Trophoblast cell (in vitro differentiated cells and primary cell): ENCODE measurements around the gene AQP6.

Experiments
- DNase-seq, 2 donors: peaks; one replicate each; pipeline ENCODE4 v3.0.0-alpha.2; 2016
- H2AFZ ChIP-seq: 2 replicates; pipeline ENCODE4 v1.6.1; 2013; ENCODE audit warnings: low read length, moderate library complexity, mild to moderate bottlenecking; ENCODE audit not compliant: insufficient read depth, poor library complexity
- H2AK5ac ChIP-seq: 2 replicates; pipeline ENCODE4 v1.6.1; 2013; ENCODE audit warnings: mild to moderate bottlenecking, low read length
- H2BK120ac ChIP-seq: 2 replicates; pipeline ENCODE4 v1.6.1; 2013; ENCODE audit warnings: low read length, mild to moderate bottlenecking, moderate library complexity; ENCODE audit not compliant: insufficient read depth, poor library complexity
- H2BK12ac ChIP-seq: 2 replicates; pipeline ENCODE4 v1.6.1; 2013; ENCODE audit warnings: mild to moderate bottlenecking, low read length, moderate library complexity
- H2BK5ac ChIP-seq: 2 replicates; pipeline ENCODE4 v1.6.1; 2013; ENCODE audit warnings: low read length, low read depth, moderate library complexity, mild to moderate bottlenecking; ENCODE audit not compliant: poor library complexity
- H3K14ac ChIP-seq: 2 replicates; pipeline ENCODE4 v1.6.1; 2013; ENCODE audit warnings: mild to moderate bottlenecking, low read length
- H3K18ac ChIP-seq: 2 replicates; pipeline ENCODE4 v1.6.1; 2013; ENCODE audit warnings: mild to moderate bottlenecking, low read length
- H3K23ac ChIP-seq: 2 replicates; pipeline ENCODE4 v1.6.1; 2013; ENCODE audit warnings: low read length
- H3K27ac ChIP-seq: 2 replicates; pipeline ENCODE4 v1.5.1; 2013; ENCODE audit warnings: low read depth, mild to moderate bottlenecking, inconsistent platforms, low read length, moderate library complexity
- H3K27me3 ChIP-seq: 2 replicates; pipeline ENCODE4 v1.6.1; 2013; ENCODE audit warnings: inconsistent platforms, mild to moderate bottlenecking, low read length, moderate library complexity; ENCODE audit not compliant: insufficient read depth
- H3K36me3 ChIP-seq, 2 experiments: 1 replicate in 1 of 2; 2 replicates in 1 of 2; pipeline ENCODE4 v1.6.1; 2013; ENCODE audit warnings: low read length in 2 of 2, mild to moderate bottlenecking in 2 of 2, moderate library complexity in 1 of 2; ENCODE audit not compliant: insufficient read depth in 2 of 2, control insufficient read depth in 1 of 2
- H3K4ac ChIP-seq: 2 replicates; pipeline ENCODE4 v1.6.1; 2013; ENCODE audit warnings: low read depth, mild to moderate bottlenecking, low read length, moderate library complexity
- H3K4me1 ChIP-seq, 2 experiments: 1 replicate in 1 of 2; 2 replicates in 1 of 2; pipeline ENCODE4 v1.6.1; 2013; ENCODE audit warnings: low read length in 2 of 2, mild to moderate bottlenecking in 2 of 2, moderate library complexity in 1 of 2; ENCODE audit not compliant: insufficient read depth in 2 of 2, control insufficient read depth in 1 of 2
- H3K4me2 ChIP-seq: 2 replicates; pipeline ENCODE4 v1.6.1; 2013; ENCODE audit warnings: inconsistent platforms, mild to moderate bottlenecking, low read length, moderate library complexity
- H3K4me3 ChIP-seq: 2 replicates; pipeline ENCODE4 v1.5.1; 2013; ENCODE audit warnings: mild to moderate bottlenecking, low read depth, low read length, inconsistent platforms
- H3K79me1 ChIP-seq: one replicate; pipeline ENCODE4 v1.6.1; 2013; ENCODE audit warnings: low read length
- H3K79me2 ChIP-seq: 2 replicates; pipeline ENCODE4 v1.6.1; 2013; ENCODE audit warnings: low read length, mild to moderate bottlenecking; ENCODE audit not compliant: control insufficient read depth, insufficient read depth, poor library complexity
- H3K9ac ChIP-seq: 2 replicates; pipeline ENCODE4 v1.6.1; 2013; ENCODE audit warnings: mild to moderate bottlenecking, low read length
- H3K9me3 ChIP-seq: 2 replicates; pipeline ENCODE4 v1.6.1; 2013; ENCODE audit warnings: low read depth, mild to moderate bottlenecking, control low read depth, inconsistent platforms, low read length; ENCODE audit not compliant: insufficient read depth
- H4K12ac ChIP-seq: 2 replicates; pipeline ENCODE4 v1.6.1; 2013; ENCODE audit warnings: low read depth, mild to moderate bottlenecking, low read length, moderate library complexity
- H4K8ac ChIP-seq: 2 replicates; pipeline ENCODE4 v1.6.1; 2013; ENCODE audit warnings: low read depth, mild to moderate bottlenecking, low read length, moderate library complexity
- H4K91ac ChIP-seq: one replicate; pipeline ENCODE4 v1.6.1; 2013; ENCODE audit warnings: low read depth, mild to moderate bottlenecking, low read length, moderate library complexity
- WGBS: extraction: QIAGEN DNeasy Blood & Tissue Kit; methylation state at CpG from one replicate; pipeline ENCODE4 v1.1.7; 2013; ENCODE audit warnings: missing lambda C conversion rate; ENCODE audit not compliant: insufficient read length, insufficient coverage; ENCODE audit errors: extremely low coverage; 5-methylcytosine and 5-hydroxymethylcytosine counted together

AQP6 gene

DNA sequence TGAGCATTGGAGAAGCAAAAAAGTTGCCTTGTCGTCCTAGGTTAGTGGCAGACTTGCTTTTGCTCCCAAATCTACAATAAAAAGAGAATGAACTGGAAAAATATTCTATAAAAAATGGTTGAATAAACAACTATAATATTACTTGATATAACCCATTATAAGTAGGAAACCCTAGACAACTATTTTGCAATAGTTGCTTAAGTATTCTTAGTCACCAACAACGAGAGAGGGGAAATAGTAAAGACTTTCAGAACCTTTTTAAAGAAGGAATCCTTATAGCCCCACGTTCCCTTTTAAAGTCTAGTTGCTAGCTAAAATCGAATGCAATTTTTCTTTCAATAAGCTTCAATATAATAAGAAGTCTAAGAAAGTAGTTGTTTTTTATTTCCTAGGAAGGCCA, 17.5 kb downstream of the AQP6 start:
- H3K4me2 ChIP-seq = no peak overlapping the region
- no peaks in the 10 kb centered on the region for H3K9me3 ChIP-seq
- no CpG with 5 or more reads among the region's 4 CpGs for WGBS
- H2BK5ac ChIP-seq = no peak overlapping the region
- H2BK12ac ChIP-seq = no peak overlapping the region
- no peak overlapping the region for H4K12ac ChIP-seq
- no peak overlapping the region for H2AFZ ChIP-seq
- H3K4me3 ChIP-seq = no peak overlapping the region
- no peak overlapping the region for H4K91ac ChIP-seq
- no peaks in the 10 kb centered on the region for H3K79me2 ChIP-seq
- H3K4ac ChIP-seq = no peak overlapping the region
- H3K14ac ChIP-seq = no peak overlapping the region
- no peak overlapping the region for H3K18ac ChIP-seq
- H3K36me3 ChIP-seq = peaks cover 11 to 33% of the 10 kb centered on the region in 2 experiments
- H4K8ac ChIP-seq = no peak overlapping the region
- H2BK120ac ChIP-seq = no peak overlapping the region
- no peak overlapping the region for H3K9ac ChIP-seq
- H3K4me1 ChIP-seq = no peaks in the 10 kb centered on the region
- H2AK5ac ChIP-seq = no peak overlapping the region
- peak in 1 of 2 donors; percentile 18 for DNase-seq
- H3K27me3 ChIP-seq = no peaks in the 10 kb centered on the region
- H3K79me1 ChIP-seq = no peaks in the 10 kb centered on the region
- H3K27ac ChIP-seq = no peak overlapping the region
- no peak overlapping the region for H3K23ac ChIP-seq

DNA sequence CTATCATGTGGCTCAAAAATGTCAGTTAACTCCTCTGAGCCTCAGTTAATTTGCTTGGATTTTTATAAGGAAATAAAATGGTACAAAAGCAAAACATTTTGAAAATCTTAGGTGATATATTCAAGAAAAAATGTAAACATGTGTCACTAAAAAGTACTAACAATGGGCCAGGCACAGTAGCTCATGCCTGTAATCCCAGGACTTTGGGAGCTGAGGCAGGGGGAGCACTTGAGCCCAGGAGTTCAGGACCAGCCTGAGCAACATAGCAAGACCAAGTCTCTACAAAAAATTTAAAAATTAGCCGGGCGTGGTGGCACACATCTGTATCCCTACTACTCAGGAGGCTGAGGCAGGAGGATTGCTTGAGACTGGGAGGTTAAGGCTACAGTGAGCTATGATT, 25.7 kb downstream of the AQP6 start:
- Histone ChIP-seq H3K9ac (no peak overlapping the region), H2AK5ac (no peak overlapping the region), H4K12ac (no peak overlapping the region), H3K79me2 (no peaks in the 10 kb centered on the region), H3K4me1 (no peaks in the 10 kb centered on the region), H3K18ac (no peak overlapping the region), H2BK5ac (no peak overlapping the region), H4K91ac (no peak overlapping the region), H3K27me3 (no peaks in the 10 kb centered on the region), H3K4me2 (no peak overlapping the region), H4K8ac (no peak overlapping the region), H3K4ac (no peak overlapping the region), H3K4me3 (no peak overlapping the region), H2BK12ac (no peak overlapping the region), H2BK120ac (no peak overlapping the region), H3K23ac (no peak overlapping the region), H2AFZ (no peak overlapping the region), H3K14ac (no peak overlapping the region), H3K79me1 (no peaks in the 10 kb centered on the region), H3K9me3 (no peaks in the 10 kb centered on the region), H3K36me3 (peaks cover 36 to 44% of the 10 kb centered on the region in 2 experiments), H3K27ac (no peak overlapping the region)
- WGBS = no CpG with 5 or more reads among the region's 2 CpGs
- DNase-seq = no peak

DNA sequence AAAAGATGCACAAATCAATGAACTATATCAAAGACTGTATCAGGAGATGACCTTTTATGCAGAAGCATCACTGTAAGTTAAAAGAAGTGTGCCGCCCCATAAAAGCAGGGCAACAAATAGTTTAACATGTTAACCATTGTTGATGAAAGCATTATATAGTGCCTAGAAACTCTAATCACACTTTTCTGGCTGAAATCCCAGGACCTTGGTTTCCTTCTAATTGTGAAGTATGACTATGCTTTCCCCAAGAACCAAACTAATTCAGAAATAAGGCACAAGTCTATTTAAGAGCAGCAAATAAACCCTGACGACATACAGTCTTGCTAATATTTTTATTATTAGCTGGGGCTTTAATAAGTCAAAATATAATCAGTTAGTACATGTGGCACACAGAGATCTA, 30.8 kb downstream of the AQP6 start:
- H4K12ac ChIP-seq = no peak overlapping the region
- no peaks in the 10 kb centered on the region for H3K27me3 ChIP-seq
- no peaks in the 10 kb centered on the region for H3K4me1 ChIP-seq
- H3K23ac ChIP-seq = no peak overlapping the region
- H2BK12ac ChIP-seq = no peak overlapping the region
- no peak overlapping the region for H3K4ac ChIP-seq
- H3K4me3 ChIP-seq = no peak overlapping the region
- H3K14ac ChIP-seq = no peak overlapping the region
- H3K79me1 ChIP-seq = no peaks in the 10 kb centered on the region
- H4K8ac ChIP-seq = no peak overlapping the region
- no peaks in the 10 kb centered on the region for H3K79me2 ChIP-seq
- no peak overlapping the region for H2BK5ac ChIP-seq
- no peaks in the 10 kb centered on the region for H3K9me3 ChIP-seq
- no peak for DNase-seq
- H3K27ac ChIP-seq = no peak overlapping the region
- H2AK5ac ChIP-seq = no peak overlapping the region
- no peak overlapping the region for H2BK120ac ChIP-seq
- no peak overlapping the region for H3K9ac ChIP-seq
- H3K18ac ChIP-seq = no peak overlapping the region
- H2AFZ ChIP-seq = no peak overlapping the region
- H3K4me2 ChIP-seq = no peak overlapping the region
- H3K36me3 ChIP-seq = peaks cover 13 to 28% of the 10 kb centered on the region in 2 experiments
- H4K91ac ChIP-seq = no peak overlapping the region
- no CpG with 5 or more reads among the region's 2 CpGs for WGBS

DNA sequence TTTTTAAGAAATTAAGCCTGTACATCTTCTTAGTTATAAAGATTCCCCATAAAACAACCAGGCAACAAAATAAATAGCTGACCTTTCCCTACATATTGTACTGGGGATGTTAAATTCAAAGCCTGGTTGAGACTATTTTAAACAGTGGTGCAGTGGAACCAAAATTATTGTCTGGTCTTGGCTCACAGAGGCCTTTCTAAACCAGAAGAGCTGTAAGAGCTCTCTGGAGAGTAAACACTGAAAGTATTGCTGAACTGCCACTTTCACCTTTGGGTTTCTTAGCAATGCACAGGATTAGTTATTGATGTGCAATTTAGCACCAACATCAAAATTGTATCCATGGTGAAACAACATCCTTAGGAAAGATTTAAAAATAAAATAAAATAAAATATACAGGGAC, 31.9 kb downstream of the AQP6 start:
- Histone ChIP-seq H2BK12ac (no peak overlapping the region), H3K9me3 (no peaks in the 10 kb centered on the region), H4K8ac (no peak overlapping the region), H3K79me2 (no peaks in the 10 kb centered on the region), H2AFZ (no peak overlapping the region), H3K4ac (no peak overlapping the region), H2BK5ac (no peak overlapping the region), H3K27ac (no peak overlapping the region), H3K23ac (no peak overlapping the region), H4K12ac (no peak overlapping the region), H3K36me3 (peaks cover 10 to 21% of the 10 kb centered on the region in 2 experiments), H3K4me1 (no peaks in the 10 kb centered on the region), H2BK120ac (no peak overlapping the region), H4K91ac (no peak overlapping the region), H3K9ac (no peak overlapping the region), H2AK5ac (no peak overlapping the region), H3K27me3 (no peaks in the 10 kb centered on the region), H3K4me3 (no peak overlapping the region), H3K4me2 (no peak overlapping the region), H3K14ac (no peak overlapping the region), H3K18ac (no peak overlapping the region), H3K79me1 (no peaks in the 10 kb centered on the region)
- DNase-seq = no peak
